GM23338 (cell line): Measurements from ENCODE around the gene RNF41. TPM values are rescaled to one million over a fixed set of nuclear protein-coding genes. Genes with fewer than 3 reads are reported as not detected.
A peak's percentile ranks its signal among the peaks of the same experiment; 100 is the strongest.

Experiments used
- ATAC-seq: fragments of 200-7000 bp; cut with Tn5 transposase; 3 replicates; pipeline ENCODE4 v1.9.1; 2020
- DNase-seq: peaks from one replicate; pipeline ENCODE4 v3.0.0-alpha.2; 2015; ENCODE audit warnings: low spot score
- H2AFZ ChIP-seq: fragments of 200-600 bp; sonication (generic); 2 replicates; pipeline ENCODE4 v1.8.0; 2016; ENCODE audit warnings: antibody characterized with exemption, mild to moderate bottlenecking, moderate library complexity
- H3F3A ChIP-seq: fragments of 200-600 bp; sonication (generic); replicated peaks from 2 replicates; pipeline ENCODE4 v1.8.0; 2017; ENCODE audit warnings: antibody characterized with exemption, mixed run types, low read depth
- H3K27ac ChIP-seq: fragments of 200-600 bp; sonication (generic); 2 replicates; pipeline ENCODE4 v1.6.1; 2016; ENCODE audit warnings: low read depth
- H3K27me3 ChIP-seq: fragments of 200-600 bp; sonication (generic); 2 replicates; pipeline ENCODE4 v1.8.0; 2016; ENCODE audit warnings: mild to moderate bottlenecking, mixed run types, moderate library complexity; ENCODE audit not compliant: insufficient read depth
- H3K36me3 ChIP-seq: fragments of 200-600 bp; sonication (generic); 2 replicates; pipeline ENCODE4 v1.8.0; 2016; ENCODE audit warnings: mild to moderate bottlenecking; ENCODE audit not compliant: insufficient read depth
- H3K4me1 ChIP-seq: fragments of 200-600 bp; sonication (generic); 2 replicates; pipeline ENCODE4 v1.8.0; 2016; ENCODE audit warnings: mild to moderate bottlenecking, moderate library complexity; ENCODE audit not compliant: insufficient read depth
- H3K4me2 ChIP-seq: fragments of 200-600 bp; sonication (generic); 2 replicates; pipeline ENCODE4 v1.7.1; 2017; ENCODE audit warnings: mixed run types
- H3K4me3 ChIP-seq: fragments of 200-600 bp; sonication (generic); 2 replicates; pipeline ENCODE4 v1.6.1; 2016; ENCODE audit warnings: mixed run types
- H3K79me2 ChIP-seq: fragments of 200-600 bp; sonication (generic); replicated peaks from 2 replicates; pipeline ENCODE4 v1.8.0; 2017; ENCODE audit warnings: mild to moderate bottlenecking; ENCODE audit not compliant: insufficient read depth
- H3K9me2 ChIP-seq: fragments of 200-600 bp; sonication (generic); 2 replicates; pipeline ENCODE4 v1.8.0; 2017; ENCODE audit not compliant: insufficient read depth
- H4K20me1 ChIP-seq: fragments of 200-600 bp; sonication (generic); replicated peaks from 2 replicates; pipeline ENCODE4 v1.8.0; 2017; ENCODE audit warnings: mild to moderate bottlenecking; ENCODE audit not compliant: insufficient read depth
- H3K27ac Mint-ChIP-seq: 2 replicates; pipeline ENCODE4 v1.8.0; 2020; ENCODE audit warnings: inconsistent platforms, mild to moderate bottlenecking, moderate library complexity, mixed read lengths
- H3K27me3 Mint-ChIP-seq: 3 replicates; pipeline ENCODE4 v1.8.0; 2022; ENCODE audit warnings: low read depth, mild to moderate bottlenecking, moderate library complexity, mixed read lengths, inconsistent platforms; ENCODE audit not compliant: insufficient read depth, poor library complexity
- H3K36me3 Mint-ChIP-seq: 3 replicates; pipeline ENCODE4 v1.8.0; 2021; ENCODE audit warnings: low read depth, mild to moderate bottlenecking, inconsistent platforms, moderate library complexity, mixed read lengths
- H3K4me1 Mint-ChIP-seq: 3 replicates; pipeline ENCODE4 v1.8.0; 2020; ENCODE audit warnings: mild to moderate bottlenecking, inconsistent platforms, mixed read lengths
- H3K4me3 Mint-ChIP-seq: 3 replicates; pipeline ENCODE4 v1.8.0; 2021; ENCODE audit warnings: moderate library complexity, mild to moderate bottlenecking, inconsistent platforms, mixed read lengths
- H3K9me3 Mint-ChIP-seq: 3 replicates; pipeline ENCODE4 v1.8.0; 2020; ENCODE audit warnings: moderate library complexity, mild to moderate bottlenecking, inconsistent platforms, mixed read lengths
- JUNB ChIP-seq: IDR thresholded peaks from one replicate; pipeline ENCODE4 v1.6.1; 2016; ENCODE audit warnings: antibody characterized with exemption; ENCODE audit not compliant: unreplicated experiment
- NANOG ChIP-seq: IDR thresholded peaks from 2 replicates; pipeline ENCODE4 v1.6.1; 2016; ENCODE audit warnings: antibody characterized with exemption, borderline replicate concordance
- ZNF462 ChIP-seq: fragments of 250-450 bp; sonication (Bioruptor Pico); IDR thresholded peaks from 2 replicates; pipeline ENCODE4 v1.5.0; 2020; ENCODE audit warnings: mild to moderate bottlenecking, moderate library complexity
- polyA plus RNA-seq: library from polyadenylated mRNA; unstranded; fragments of >200 nt; fragmentation: Nextera tagmentation; extraction: Ambion mirVana; gene quantifications from 2 replicates; pipeline ENCODE4 v1.2.1, GENCODE V29; 2016
- total RNA-seq: library from RNA; depleted of rRNA; stranded (reverse); fragments of >200 nt; shearing (Covaris generic); gene quantifications from 2 replicates; pipeline ENCODE4 v1.2.3, GENCODE V29; 2014
- TF ChIP-seq, protein P1 (sequence below): IDR thresholded peaks from one replicate; pipeline ENCODE4 v1.6.1; 2018; ENCODE audit warnings: antibody characterized with exemption; ENCODE audit not compliant: unreplicated experiment

RNF41 gene
- total and polyA plus RNA-seq, 2 experiments from 2014 or later = 15.3 to 77.1 TPM

DNA sequence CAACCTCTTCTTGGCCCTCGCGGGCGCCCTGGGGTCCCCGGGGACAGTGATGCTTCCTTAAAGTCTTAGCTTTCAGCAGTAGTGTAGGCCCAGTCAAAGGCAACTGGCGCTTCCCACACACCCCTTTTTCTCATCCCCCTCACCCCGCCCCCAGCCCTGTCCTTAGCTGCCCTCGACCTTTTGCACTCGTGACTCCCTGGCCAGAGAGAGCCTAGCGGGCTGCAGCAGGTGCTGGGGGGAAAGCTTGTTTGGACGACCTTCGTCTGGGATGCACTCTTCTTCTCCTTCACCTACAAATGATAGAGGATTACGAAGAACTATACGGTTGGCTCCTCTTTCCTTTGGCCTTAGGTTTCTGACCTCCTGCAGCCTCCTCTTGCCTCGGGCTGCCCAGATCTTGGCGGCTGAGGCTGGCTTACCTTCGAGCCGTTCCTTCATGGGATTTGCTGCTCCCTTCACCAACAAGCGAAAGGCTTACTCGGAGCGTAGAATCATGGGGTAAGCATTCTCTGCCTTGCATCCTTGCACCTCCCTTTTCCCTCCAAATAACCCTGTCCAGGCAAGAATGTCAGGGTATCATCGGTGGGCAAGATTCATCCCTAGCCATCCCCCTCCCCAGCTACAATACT, 45.8 kb upstream of the RNF41 start (continued):
- no peak for TF ChIP-seq ZNF462 (CRISPR knock-in tag)
- no peak for TF ChIP-seq NANOG
- TF ChIP-seq JUNB = no peak

DNA sequence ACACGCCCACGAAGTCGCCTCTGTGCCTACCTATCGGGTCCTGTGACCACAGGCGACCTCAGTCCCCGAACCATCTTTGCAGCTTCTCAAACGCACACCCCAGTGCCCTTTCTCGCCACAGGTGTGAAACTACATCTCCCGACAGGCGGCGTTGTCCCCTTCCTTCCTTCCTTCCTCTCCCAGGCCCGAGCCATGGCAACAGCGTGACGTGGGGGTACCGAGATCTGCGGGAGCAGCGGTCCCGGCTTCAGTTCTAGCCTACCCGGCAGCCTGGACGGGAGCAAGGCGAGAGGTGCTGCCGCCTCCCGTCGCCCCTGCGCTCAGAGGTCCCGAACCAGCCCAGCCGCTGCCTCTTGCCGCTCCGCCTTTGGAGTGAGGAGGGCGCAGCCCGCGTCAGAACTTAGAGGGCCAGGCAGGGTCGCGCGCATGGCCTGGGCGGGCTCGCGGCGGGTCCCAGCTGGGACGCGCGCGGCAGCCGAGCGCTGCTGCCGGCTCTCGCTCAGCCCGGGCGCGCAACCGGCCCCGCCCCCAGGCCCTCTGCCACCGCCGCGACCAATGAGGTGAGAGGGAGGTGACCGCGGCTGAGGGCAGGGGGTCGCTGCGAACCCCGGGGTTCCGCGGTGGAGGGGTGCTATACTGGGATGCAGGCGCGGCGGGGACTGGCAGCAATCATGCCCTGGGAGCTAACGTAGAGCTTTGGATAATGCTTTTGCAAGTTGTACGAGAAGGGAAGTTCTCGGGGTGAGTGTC, 45.1 kb upstream of the RNF41 start, which contains the start of gene COQ10A:
TSS of gene COQ10A (plus strand) at position 250 of the 750 bp plus-strand sequence. CDS start at position 427, 177 bp downstream.
- no peaks in the 10 kb centered on the region; the same call in 2 of the 3 replicates for H3K9me3 Mint-ChIP-seq
- peaks cover 10% of the 10 kb centered on the region for H3K4me1 Mint-ChIP-seq
- H2AFZ ChIP-seq = peak within 1 kb of the TSS; percentile 99
- no peaks in the 10 kb centered on the region; the same call in 1 of the 2 replicates for H4K20me1 ChIP-seq
- peaks cover 27% of the 10 kb centered on the region for H3K27me3 Mint-ChIP-seq
- peak within 1 kb of the TSS; percentile 95 for H3K27ac Mint-ChIP-seq
- H3K36me3 ChIP-seq = peaks cover 4% of the 10 kb centered on the region
- H3K9me2 ChIP-seq = no peaks in the 10 kb centered on the region
- H3F3A ChIP-seq = peaks cover 32% of the 10 kb centered on the region
- H3K79me2 ChIP-seq = no peaks in the 10 kb centered on the region
- peak within 1 kb of the TSS; percentile 95 for H3K4me2 ChIP-seq
- H3K4me3 Mint-ChIP-seq = peak within 1 kb of the TSS; percentile 90
- ATAC-seq = peak; percentile 92
- peaks cover 27% of the 10 kb centered on the region for H3K36me3 Mint-ChIP-seq
- peak; percentile 96 for DNase-seq
- peak within 1 kb of the TSS; percentile 96 for H3K27ac ChIP-seq
- no peaks in the 10 kb centered on the region for H3K27me3 ChIP-seq
- peaks cover 5% of the 10 kb centered on the region; the same call in 1 of the 2 replicates for H3K4me1 ChIP-seq
- peak within 1 kb of the TSS; percentile 80 for H3K4me3 ChIP-seq
- TF ChIP-seq, protein P1, sequence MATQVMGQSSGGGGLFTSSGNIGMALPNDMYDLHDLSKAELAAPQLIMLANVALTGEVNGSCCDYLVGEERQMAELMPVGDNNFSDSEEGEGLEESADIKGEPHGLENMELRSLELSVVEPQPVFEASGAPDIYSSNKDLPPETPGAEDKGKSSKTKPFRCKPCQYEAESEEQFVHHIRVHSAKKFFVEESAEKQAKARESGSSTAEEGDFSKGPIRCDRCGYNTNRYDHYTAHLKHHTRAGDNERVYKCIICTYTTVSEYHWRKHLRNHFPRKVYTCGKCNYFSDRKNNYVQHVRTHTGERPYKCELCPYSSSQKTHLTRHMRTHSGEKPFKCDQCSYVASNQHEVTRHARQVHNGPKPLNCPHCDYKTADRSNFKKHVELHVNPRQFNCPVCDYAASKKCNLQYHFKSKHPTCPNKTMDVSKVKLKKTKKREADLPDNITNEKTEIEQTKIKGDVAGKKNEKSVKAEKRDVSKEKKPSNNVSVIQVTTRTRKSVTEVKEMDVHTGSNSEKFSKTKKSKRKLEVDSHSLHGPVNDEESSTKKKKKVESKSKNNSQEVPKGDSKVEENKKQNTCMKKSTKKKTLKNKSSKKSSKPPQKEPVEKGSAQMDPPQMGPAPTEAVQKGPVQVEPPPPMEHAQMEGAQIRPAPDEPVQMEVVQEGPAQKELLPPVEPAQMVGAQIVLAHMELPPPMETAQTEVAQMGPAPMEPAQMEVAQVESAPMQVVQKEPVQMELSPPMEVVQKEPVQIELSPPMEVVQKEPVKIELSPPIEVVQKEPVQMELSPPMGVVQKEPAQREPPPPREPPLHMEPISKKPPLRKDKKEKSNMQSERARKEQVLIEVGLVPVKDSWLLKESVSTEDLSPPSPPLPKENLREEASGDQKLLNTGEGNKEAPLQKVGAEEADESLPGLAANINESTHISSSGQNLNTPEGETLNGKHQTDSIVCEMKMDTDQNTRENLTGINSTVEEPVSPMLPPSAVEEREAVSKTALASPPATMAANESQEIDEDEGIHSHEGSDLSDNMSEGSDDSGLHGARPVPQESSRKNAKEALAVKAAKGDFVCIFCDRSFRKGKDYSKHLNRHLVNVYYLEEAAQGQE = no peak
- TF ChIP-seq NANOG = no peak
